GM12878 (cell line): ENCODE measurements around the gene DYNC1H1. TPM values are rescaled to one million over a fixed set of nuclear protein-coding genes. Genes with fewer than 3 reads are reported as not detected.

Experiments
- ATAC-seq: fragments of 200-7000 bp; cut with Tn5 transposase; 3 replicates; pipeline ENCODE4 v1.9.1; 2020; ENCODE audit warnings: mild to moderate bottlenecking, moderate library complexity
- BruUV-seq: library from RNA; stranded (reverse); fragments of 400-500 nt; replicated peaks from 2 replicates; lab custom pipeline; 2021; lab: Mats Ljungman, UMichigan
- CTCF ChIA-PET: fragments of 300-600 bp; sonication (Branson Sonifier 250); formaldehyde crosslinking; extraction: SDS; loops from one replicate; lab custom pipeline; 2021; ENCODE audit warnings: inconsistent platforms; lab: Yijun Ruan, JAX
- POLR2A ChIA-PET: fragments of 350-600 bp; formaldehyde crosslinking; extraction: SDS; loops from one replicate; lab custom pipeline; 2021; ENCODE audit warnings: inconsistent platforms; lab: Charles Lee
- RAD21 ChIA-PET: fragments of 300-600 bp; sonication (Branson Sonifier 250); formaldehyde crosslinking; loops from one replicate; lab custom pipeline; 2023; ENCODE audit warnings: antibody characterized with exemption; ENCODE audit not compliant: unreplicated experiment; lab: Charles Lee
- SMC1A ChIA-PET: fragments of 300-600 bp; sonication (Branson Sonifier 250); formaldehyde crosslinking; loops from one replicate; lab custom pipeline; 2023; ENCODE audit not compliant: unreplicated experiment, uncharacterized antibody; lab: Charles Lee
- DNase-seq: peaks from one replicate; pipeline ENCODE4 v3.0.0-alpha.2; 2011; ENCODE audit warnings: low read depth, low spot score
- FAIRE-seq: peaks from 3 replicates; lab custom pipeline; 2011; peaks lifted over from hg19 to GRCh38; lab: Jason Lieb, UNC
- H2AFZ ChIP-seq: 2 replicates; pipeline ENCODE4 v1.6.0; 2011; ENCODE audit warnings: low read depth, low read length, control low read depth; ENCODE audit not compliant: control insufficient read depth
- H3K27ac ChIP-seq: 2 replicates; pipeline ENCODE4 v1.5.1; 2011; ENCODE audit warnings: control low read depth; ENCODE audit not compliant: control insufficient read depth, insufficient read depth
- H3K27me3 ChIP-seq, 2 experiments: replicated peaks in 1 of 2; 2 replicates each; pipeline versions ENCODE4 v1.6.0 to v1.6.1; 2011; ENCODE audit warnings: low read length in 1 of 2; ENCODE audit not compliant: control insufficient read depth in 2 of 2, insufficient read depth in 2 of 2
- H3K36me3 ChIP-seq, 2 experiments: 2 replicates each; pipeline ENCODE4 v1.5.1; 2011; ENCODE audit warnings: low read length in 1 of 2; ENCODE audit not compliant: control insufficient read depth in 2 of 2, insufficient read depth in 2 of 2
- H3K4me1 ChIP-seq: 2 replicates; pipeline ENCODE4 v1.6.1; 2011; ENCODE audit warnings: mild to moderate bottlenecking, low read length, moderate library complexity, mixed read lengths; ENCODE audit not compliant: control insufficient read depth, insufficient read depth
- H3K4me2 ChIP-seq: 2 replicates; pipeline ENCODE4 v1.6.0; 2011; ENCODE audit warnings: control low read depth; ENCODE audit not compliant: control insufficient read depth, insufficient read depth
- H3K4me3 ChIP-seq: fragments of 200-600 bp; sonication (generic); 2 replicates; pipeline ENCODE4 v1.5.1; 2016
- H3K79me2 ChIP-seq: 2 replicates; pipeline ENCODE4 v1.6.0; 2011; ENCODE audit warnings: low read length; ENCODE audit not compliant: control insufficient read depth, insufficient read depth
- H3K9ac ChIP-seq: 2 replicates; pipeline ENCODE4 v1.8.0; 2011; ENCODE audit warnings: low read length, control low read depth, mixed read lengths; ENCODE audit not compliant: control insufficient read depth, insufficient read depth
- H3K9me3 ChIP-seq: replicated peaks from 3 replicates; pipeline ENCODE4 v1.5.1; 2011; ENCODE audit warnings: mild to moderate bottlenecking, low read length; ENCODE audit not compliant: control insufficient read depth, insufficient read depth
- H4K20me1 ChIP-seq: 2 replicates; pipeline ENCODE4 v1.6.0; 2011; ENCODE audit not compliant: control insufficient read depth, insufficient read depth
- CHD1 ChIP-seq: IDR thresholded peaks from 2 replicates; pipeline ENCODE4 v1.6.1; 2012; ENCODE audit warnings: low read depth, low read length, improper control_type of control experiment
- CREM ChIP-seq: IDR thresholded peaks from 2 replicates; pipeline ENCODE4 v1.6.1; 2014; ENCODE audit warnings: antibody characterized with exemption, low read depth
- HCFC1 ChIP-seq: fragments of 150-350 bp; IDR thresholded peaks from 2 replicates; pipeline ENCODE4 v1.6.1; 2014; ENCODE audit warnings: low read length
- HSF1 ChIP-seq: fragments of 150-350 bp; IDR thresholded peaks from 2 replicates; pipeline ENCODE4 v1.6.1; 2014; ENCODE audit warnings: mild to moderate bottlenecking, low read depth, low read length
- MTA2 ChIP-seq: fragments of 450-650 bp; IDR thresholded peaks from 2 replicates; pipeline ENCODE4 v1.6.1; 2016; ENCODE audit warnings: low read depth, mild to moderate bottlenecking, moderate library complexity
- NFIC ChIP-seq: IDR thresholded peaks from 2 replicates; pipeline ENCODE4 v1.6.1; 2012; ENCODE audit warnings: low read depth, mild to moderate bottlenecking, inconsistent platforms, low read length, moderate library complexity
- POLR2AphosphoS2 ChIP-seq: IDR thresholded peaks from 2 replicates; pipeline ENCODE4 v1.6.1; 2011; ENCODE audit warnings: low read depth, mild to moderate bottlenecking, low read length, improper control_type of control experiment, moderate library complexity
- ZNF24 ChIP-seq: fragments of 450-650 bp; IDR thresholded peaks from 2 replicates; pipeline ENCODE4 v1.6.1; 2017; ENCODE audit warnings: antibody characterized with exemption, mild to moderate bottlenecking
- ZNF592 ChIP-seq: fragments of 450-650 bp; IDR thresholded peaks from 2 replicates; pipeline ENCODE4 v1.6.1; 2017; ENCODE audit warnings: mild to moderate bottlenecking, moderate library complexity
- WGBS: methylation state at CpG from one replicate; pipeline ENCODE4 v1.1.6; 2016; ENCODE audit warnings: low lambda C conversion rate; ENCODE audit not compliant: insufficient replicate concordance, insufficient coverage; ENCODE audit errors: missing lambda C conversion rate; 5-methylcytosine and 5-hydroxymethylcytosine counted together
- in situ Hi-C: fragments of 300-500 bp; cut with MboI; formaldehyde crosslinking; loops from 9 replicates; pipeline ENCODE4 v1.14.3; 2018; ENCODE audit warnings: mixed read lengths
- intact Hi-C: fragments of 100-400 bp; cut with micrococcal nuclease; formaldehyde crosslinking; loops from one replicate; pipeline ENCODE4 v1.14.2; 2022; ENCODE audit not compliant: unreplicated experiment
- polyA plus RNA-seq, 11 experiments: library from polyadenylated mRNA; depleted of rRNA in 4 of 11; unstranded in 6 of 11; stranded (reverse) in 5 of 11; fragments of >200 nt; fragmentation: Nextera tagmentation in 4 of 11; fragmentation: Illumina TruSeq in 1 of 11; extraction: Ambion mirVana in 4 of 11; extraction: Trizol in 1 of 11; gene quantifications; 1 replicate in 1 of 11; 2 replicates in 10 of 11; pipeline versions ENCODE4 v1.2.1 to v1.2.3, GENCODE V29; 2011 to 2016; ENCODE audit warnings: inconsistent platforms in 2 of 11, missing spikeins in 2 of 11, low read depth in 1 of 11
- total RNA-seq, 4 experiments: library from RNA; depleted of rRNA in 3 of 4; stranded (reverse); fragments of >200 nt in 3 of 4; fragmentation: Illumina TruSeq in 1 of 4; extraction: Trizol in 1 of 4; gene quantifications; 2 replicates each; pipeline versions ENCODE4 v1.2.1 to v1.2.3, GENCODE V29; 2013 to 2021
- TF ChIP-seq, protein P1 (sequence below): fragments of 450-650 bp; IDR thresholded peaks from 2 replicates; pipeline ENCODE4 v1.6.1; 2016; ENCODE audit warnings: mild to moderate bottlenecking, moderate library complexity, borderline replicate concordance
- TF ChIP-seq, protein P2 (sequence below): fragments of 450-650 bp; IDR thresholded peaks from 2 replicates; pipeline ENCODE4 v1.6.1; 2017; ENCODE audit warnings: borderline replicate concordance

Gene DYNC1H1
- total and polyA plus RNA-seq, 10 of the 15 experiments (the other 5 are each of a cell fraction or from before 2014, with no cell fraction given): 38.4 to 291 (median 111) TPM

GRCh38 chr14:101937926-101938767 lies 26.2 kb upstream of the DYNC1H1 start:
- no peak overlapping the region for H3K4me3 ChIP-seq
- ChIA-PET SMC1A (interaction anchor here (0.6 kb wide), 1 partner anchor 54 kb away, joined by 3 read pairs; no protein-coding TSS in a partner anchor), CTCF (no interaction called here), RAD21 (interaction anchor here (0.7 to 1.0 kb wide), 2 partner anchors 94 to 228 kb away, joined by 3 read pairs; no protein-coding TSS in a partner anchor), POLR2A (no interaction called here)
- H2AFZ ChIP-seq: no peak overlapping the region
- no peaks in the 10 kb centered on the region for H3K9me3 ChIP-seq
- no peaks in the 10 kb centered on the region for H3K79me2 ChIP-seq
- H3K4me2 ChIP-seq: no peak overlapping the region
- no peaks in the 10 kb centered on the region for H3K27me3 ChIP-seq
- intact Hi-C loops (no loop called here), in situ Hi-C loops (no loop called here)
- WGBS: 32% methylated on average over 13 of the region's 13 CpGs
- no peaks in the 10 kb centered on the region for H3K4me1 ChIP-seq
- no peak overlapping the region for H3K27ac ChIP-seq
- H3K9ac ChIP-seq: no peak overlapping the region
- ATAC-seq (peak; percentile 46), FAIRE-seq (no peak), DNase-seq (no peak)
- no TSS peak for BruUV-seq
- H3K36me3 ChIP-seq: no peaks in the 10 kb centered on the region
- no peaks in the 10 kb centered on the region for H4K20me1 ChIP-seq
- TF ChIP-seq HSF1: no peak
- TF ChIP-seq, protein P1, sequence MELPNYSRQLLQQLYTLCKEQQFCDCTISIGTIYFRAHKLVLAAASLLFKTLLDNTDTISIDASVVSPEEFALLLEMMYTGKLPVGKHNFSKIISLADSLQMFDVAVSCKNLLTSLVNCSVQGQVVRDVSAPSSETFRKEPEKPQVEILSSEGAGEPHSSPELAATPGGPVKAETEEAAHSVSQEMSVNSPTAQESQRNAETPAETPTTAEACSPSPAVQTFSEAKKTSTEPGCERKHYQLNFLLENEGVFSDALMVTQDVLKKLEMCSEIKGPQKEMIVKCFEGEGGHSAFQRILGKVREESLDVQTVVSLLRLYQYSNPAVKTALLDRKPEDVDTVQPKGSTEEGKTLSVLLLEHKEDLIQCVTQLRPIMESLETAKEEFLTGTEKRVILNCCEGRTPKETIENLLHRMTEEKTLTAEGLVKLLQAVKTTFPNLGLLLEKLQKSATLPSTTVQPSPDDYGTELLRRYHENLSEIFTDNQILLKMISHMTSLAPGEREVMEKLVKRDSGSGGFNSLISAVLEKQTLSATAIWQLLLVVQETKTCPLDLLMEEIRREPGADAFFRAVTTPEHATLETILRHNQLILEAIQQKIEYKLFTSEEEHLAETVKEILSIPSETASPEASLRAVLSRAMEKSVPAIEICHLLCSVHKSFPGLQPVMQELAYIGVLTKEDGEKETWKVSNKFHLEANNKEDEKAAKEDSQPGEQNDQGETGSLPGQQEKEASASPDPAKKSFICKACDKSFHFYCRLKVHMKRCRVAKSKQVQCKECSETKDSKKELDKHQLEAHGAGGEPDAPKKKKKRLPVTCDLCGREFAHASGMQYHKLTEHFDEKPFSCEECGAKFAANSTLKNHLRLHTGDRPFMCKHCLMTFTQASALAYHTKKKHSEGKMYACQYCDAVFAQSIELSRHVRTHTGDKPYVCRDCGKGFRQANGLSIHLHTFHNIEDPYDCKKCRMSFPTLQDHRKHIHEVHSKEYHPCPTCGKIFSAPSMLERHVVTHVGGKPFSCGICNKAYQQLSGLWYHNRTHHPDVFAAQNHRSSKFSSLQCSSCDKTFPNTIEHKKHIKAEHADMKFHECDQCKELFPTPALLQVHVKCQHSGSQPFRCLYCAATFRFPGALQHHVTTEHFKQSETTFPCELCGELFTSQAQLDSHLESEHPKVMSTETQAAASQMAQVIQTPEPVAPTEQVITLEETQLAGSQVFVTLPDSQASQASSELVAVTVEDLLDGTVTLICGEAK: no peak
- TF ChIP-seq CHD1: no peak
- no peak for TF ChIP-seq ZNF24
- no peak for TF ChIP-seq POLR2AphosphoS2
- TF ChIP-seq ZNF592: no peak
- TF ChIP-seq MTA2: no peak
- no peak for TF ChIP-seq HCFC1
- TF ChIP-seq, protein P2, sequence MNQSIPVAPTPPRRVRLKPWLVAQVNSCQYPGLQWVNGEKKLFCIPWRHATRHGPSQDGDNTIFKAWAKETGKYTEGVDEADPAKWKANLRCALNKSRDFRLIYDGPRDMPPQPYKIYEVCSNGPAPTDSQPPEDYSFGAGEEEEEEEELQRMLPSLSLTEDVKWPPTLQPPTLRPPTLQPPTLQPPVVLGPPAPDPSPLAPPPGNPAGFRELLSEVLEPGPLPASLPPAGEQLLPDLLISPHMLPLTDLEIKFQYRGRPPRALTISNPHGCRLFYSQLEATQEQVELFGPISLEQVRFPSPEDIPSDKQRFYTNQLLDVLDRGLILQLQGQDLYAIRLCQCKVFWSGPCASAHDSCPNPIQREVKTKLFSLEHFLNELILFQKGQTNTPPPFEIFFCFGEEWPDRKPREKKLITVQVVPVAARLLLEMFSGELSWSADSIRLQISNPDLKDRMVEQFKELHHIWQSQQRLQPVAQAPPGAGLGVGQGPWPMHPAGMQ: no peak
- TF ChIP-seq NFIC: no peak
- TF ChIP-seq CREM: no peak
